Activated CD8-positive, alpha-beta memory T cell treated with anti-CD3 and anti-CD28 coated beads, Interleukin-2, amount 10 ng/mL, durations not matched to agents 7 days and 5 days (primary cell): ENCODE measurements around the gene PKD2L2. TPM values are rescaled to one million over a fixed set of nuclear protein-coding genes. Genes with fewer than 3 reads are reported as not detected.

Experiments
- ATAC-seq: fragments of 150-1000 bp; cut with Tn5 transposase; one replicate; pipeline ENCODE4 v1.10.0; 2021; ENCODE audit warnings: moderate library complexity
- CTCF ChIA-PET: fragments of 350-600 bp; sonication (Branson Sonifier 250); formaldehyde crosslinking; loops from one replicate; lab custom pipeline; 2021; ENCODE audit warnings: antibody characterized with exemption; lab: Charles Lee
- DNase-seq: peaks from one replicate; pipeline ENCODE4 v3.0.0-alpha.2; 2020
- H3K27ac Mint-ChIP-seq: one replicate; pipeline ENCODE4 v1.8.0; 2021; ENCODE audit warnings: mild to moderate bottlenecking, mixed read lengths
- H3K27me3 Mint-ChIP-seq: one replicate; pipeline ENCODE4 v1.8.0; 2021; ENCODE audit warnings: mixed read lengths
- H3K36me3 Mint-ChIP-seq: one replicate; pipeline ENCODE4 v1.8.0; 2021; ENCODE audit warnings: mild to moderate bottlenecking, mixed read lengths
- H3K4me1 Mint-ChIP-seq: one replicate; pipeline ENCODE4 v1.8.0; 2021; ENCODE audit warnings: mixed read lengths
- H3K4me3 Mint-ChIP-seq: one replicate; pipeline ENCODE4 v1.8.0; 2021; ENCODE audit warnings: mild to moderate bottlenecking, moderate library complexity, mixed read lengths
- H3K9me3 Mint-ChIP-seq: one replicate; pipeline ENCODE4 v1.8.0; 2022; ENCODE audit warnings: low read depth, mixed read lengths
- total RNA-seq, 2 experiments: library from RNA; stranded (reverse); gene quantifications; one replicate each; pipeline ENCODE4 v1.2.3, GENCODE V29; 2021

Gene PKD2L2
- total RNA-seq, 2 experiments from 2014 or later, result 0.38 TPM; not detected in 1

DNA sequence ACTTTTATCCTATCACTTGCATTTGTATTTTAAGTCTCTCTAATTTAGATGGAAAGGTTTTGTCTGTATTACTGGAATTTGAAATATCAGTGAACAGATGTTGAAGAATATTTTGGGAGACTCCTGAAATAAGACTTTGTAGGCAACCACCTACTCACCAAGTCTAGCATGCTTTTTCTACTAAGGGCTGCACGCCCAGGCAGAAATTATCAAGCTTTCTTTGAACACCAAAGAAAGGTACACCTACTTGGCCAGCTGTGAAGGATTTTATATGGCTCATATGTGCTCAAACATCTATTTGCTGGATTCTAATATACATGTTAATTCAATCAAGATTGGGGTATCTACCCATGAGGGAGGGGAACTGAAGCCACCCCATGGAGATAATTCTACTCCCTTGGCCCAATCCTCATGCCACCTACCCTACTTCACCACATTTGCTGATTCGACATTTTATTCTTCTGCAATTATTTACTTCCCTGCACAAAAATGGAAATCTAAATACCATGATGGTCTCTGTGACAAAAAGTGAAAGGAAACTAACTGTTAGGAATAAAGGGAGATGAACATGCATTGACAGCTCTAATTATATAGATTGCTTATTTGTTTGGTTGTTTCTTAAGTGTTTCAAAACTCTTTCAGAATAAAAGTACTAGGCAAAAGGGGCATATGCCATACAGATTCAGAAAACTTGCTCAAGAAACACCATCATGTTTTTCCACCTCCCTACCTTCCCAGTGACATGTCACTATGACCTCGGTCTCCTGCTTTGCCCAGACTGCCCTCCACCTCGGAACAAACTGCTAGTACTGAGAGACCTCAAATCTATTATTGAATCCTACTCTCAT, 22.5 kb upstream of the PKD2L2 start:
- H3K9me3 Mint-ChIP-seq, result no peaks in the 10 kb centered on the region
- H3K27me3 Mint-ChIP-seq, result peaks cover 3% of the 10 kb centered on the region
- peaks cover 6% of the 10 kb centered on the region for H3K4me1 Mint-ChIP-seq
- no peak overlapping the region for H3K27ac Mint-ChIP-seq
- ATAC-seq, result no peak
- CTCF ChIA-PET, result no interaction called here
- no peak for DNase-seq
- H3K4me3 Mint-ChIP-seq, result no peak overlapping the region
- no peaks in the 10 kb centered on the region for H3K36me3 Mint-ChIP-seq

DNA sequence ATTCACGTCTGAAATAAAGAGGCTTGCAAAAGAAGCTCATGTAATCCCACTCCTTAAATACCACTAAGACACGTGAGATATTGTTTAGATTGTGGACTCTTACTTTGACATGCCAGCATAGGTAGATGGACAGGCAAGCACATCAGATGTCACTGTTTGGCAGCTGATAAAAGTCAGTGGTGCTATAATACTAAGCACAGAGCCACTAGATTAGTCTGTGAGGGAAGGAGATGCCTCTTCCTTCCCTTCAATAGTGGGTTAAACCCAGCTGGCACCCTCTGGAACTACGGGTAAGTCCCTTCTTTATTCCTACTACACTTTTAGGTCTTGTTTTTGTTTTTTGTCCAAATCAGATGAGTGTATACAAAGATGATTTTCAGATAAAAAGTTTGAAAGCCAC, 21.6 kb upstream of the PKD2L2 start, which contains the start of gene MYOT:
TSS of gene MYOT (plus strand) at position 197 of the 400 bp plus-strand sequence. CDS start 2,792 bp downstream, outside the sequence.
- Mint-ChIP-seq H3K36me3 (no peaks in the 10 kb centered on the region), H3K4me1 (peaks cover 3% of the 10 kb centered on the region), H3K27me3 (no peaks in the 10 kb centered on the region), H3K4me3 (no peak within 1 kb of the TSS), H3K27ac (no peak within 1 kb of the TSS), H3K9me3 (no peaks in the 10 kb centered on the region)
- DNase-seq (no peak), ATAC-seq (no peak)
- CTCF ChIA-PET, result no interaction called here

DNA sequence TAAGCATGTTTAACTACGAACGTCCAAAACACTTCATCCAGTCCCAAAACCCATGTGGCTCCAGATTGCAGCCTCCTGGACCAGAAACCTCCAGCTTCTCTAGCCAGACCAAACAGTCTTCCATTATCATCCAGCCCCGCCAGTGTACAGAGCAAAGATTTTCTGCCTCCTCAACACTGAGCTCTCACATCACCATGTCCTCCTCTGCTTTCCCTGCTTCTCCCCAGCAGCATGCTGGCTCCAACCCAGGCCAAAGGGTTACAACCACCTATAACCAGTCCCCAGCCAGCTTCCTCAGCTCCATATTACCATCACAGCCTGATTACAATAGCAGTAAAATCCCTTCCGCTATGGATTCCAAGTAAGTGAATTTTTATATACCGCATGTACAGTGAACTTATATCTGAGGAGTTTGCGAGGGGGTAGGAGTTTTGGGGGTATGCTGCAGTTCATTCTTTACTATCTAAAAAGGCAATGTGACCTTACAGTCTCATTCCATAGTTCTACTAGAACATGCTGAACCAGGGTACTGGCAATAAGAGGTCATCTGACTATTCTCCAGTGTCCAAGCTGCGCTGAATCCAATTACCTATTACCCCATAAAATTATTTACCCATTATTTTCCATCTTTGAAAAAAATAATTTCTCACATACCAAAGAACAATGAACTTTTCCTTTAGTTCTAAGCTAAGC, 18.5 kb upstream of the PKD2L2 start:
- no peaks in the 10 kb centered on the region for H3K27me3 Mint-ChIP-seq
- CTCF ChIA-PET, result interaction anchor here (1.1 kb wide), 1 partner anchor 19 kb away, joined by 3 read pairs; the partner anchor contains the start of gene PKD2L2

DNA sequence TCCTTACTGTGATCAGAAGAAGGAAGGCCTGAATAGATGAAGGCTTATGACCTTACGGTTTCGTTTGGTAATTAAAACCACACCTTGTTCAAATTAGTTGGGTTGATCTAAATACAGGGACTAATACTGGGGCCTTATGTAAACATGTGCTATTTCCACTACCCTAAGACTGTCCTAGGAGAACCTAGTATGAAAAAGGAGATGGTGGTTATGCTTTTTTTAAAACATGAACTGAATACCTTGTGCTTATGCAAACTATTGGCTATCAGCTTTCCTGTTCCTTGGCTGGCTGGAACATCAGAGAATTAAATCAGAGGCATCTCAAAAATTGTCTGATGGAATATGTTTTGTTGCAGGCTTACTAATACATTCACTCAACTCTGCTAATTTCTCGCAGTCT, 17.7 kb upstream of the PKD2L2 start:
- Mint-ChIP-seq H3K4me1 (peaks cover 3% of the 10 kb centered on the region), H3K9me3 (no peaks in the 10 kb centered on the region), H3K27me3 (no peaks in the 10 kb centered on the region), H3K36me3 (no peaks in the 10 kb centered on the region), H3K4me3 (no peak overlapping the region), H3K27ac (no peak overlapping the region)
- ATAC-seq (no peak), DNase-seq (no peak)
- CTCF ChIA-PET, result interaction anchor here (1.0 kb wide), 1 partner anchor 129 kb away, joined by 3 read pairs; no protein-coding TSS in a partner anchor

More for the DNA sequence above, 18.5 kb upstream of the PKD2L2 start:
- ATAC-seq (no peak), DNase-seq (no peak)
- H3K36me3 Mint-ChIP-seq, result no peaks in the 10 kb centered on the region
- H3K4me1 Mint-ChIP-seq, result peaks cover 3% of the 10 kb centered on the region
- H3K27ac Mint-ChIP-seq, result no peak overlapping the region
- no peaks in the 10 kb centered on the region for H3K9me3 Mint-ChIP-seq
- H3K4me3 Mint-ChIP-seq, result no peak overlapping the region

DNA sequence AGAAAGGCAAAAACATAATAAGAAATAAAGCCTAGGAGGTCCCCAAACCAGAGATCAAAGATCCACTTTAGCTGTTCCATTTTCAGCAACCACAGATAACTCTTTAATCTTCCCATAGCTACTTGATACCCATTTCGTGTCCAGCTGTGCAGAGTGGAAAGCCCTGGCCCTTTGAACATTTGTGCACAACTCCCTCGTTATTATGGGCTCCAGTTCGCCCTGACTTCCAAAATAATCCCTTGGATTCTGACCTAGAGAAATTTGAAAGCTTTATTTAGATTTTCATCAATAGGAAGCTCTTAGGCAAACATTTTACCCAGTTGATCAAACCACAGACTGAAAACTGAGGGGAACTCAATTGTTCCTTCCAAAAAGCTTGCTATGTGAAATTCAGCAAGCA, 16.8 kb upstream of the PKD2L2 start:
- Mint-ChIP-seq H3K36me3 (no peaks in the 10 kb centered on the region), H3K4me3 (no peak overlapping the region), H3K9me3 (no peaks in the 10 kb centered on the region), H3K27ac (no peak overlapping the region), H3K4me1 (peaks cover 3% of the 10 kb centered on the region), H3K27me3 (no peaks in the 10 kb centered on the region)
- DNase-seq, result no peak
- no peak for ATAC-seq
- CTCF ChIA-PET, result interaction anchor here (0.6 to 1.2 kb wide), 4 partner anchors 94 to 578 kb away, joined by 3 read pairs; no protein-coding TSS in a partner anchor

DNA sequence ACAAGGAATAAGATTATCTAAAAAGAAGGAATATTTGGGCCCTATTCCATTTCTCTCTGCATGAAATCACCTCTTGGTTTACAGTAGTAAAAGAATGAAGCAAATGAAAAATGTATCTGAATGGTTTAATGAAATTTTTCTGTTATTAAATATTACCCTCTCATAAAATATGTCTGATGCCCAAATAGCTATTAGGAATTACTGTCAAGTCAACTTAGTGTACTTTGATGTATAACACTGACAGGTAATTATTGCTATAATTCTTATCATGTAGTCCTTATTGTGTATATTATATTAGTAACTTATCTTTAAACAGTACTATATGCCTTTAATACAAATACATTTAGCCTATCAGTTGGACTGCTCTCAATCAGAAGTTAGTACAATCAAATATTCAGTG, 13.2 kb upstream of the PKD2L2 start:
- Mint-ChIP-seq H3K4me1 (no peaks in the 10 kb centered on the region), H3K27me3 (peaks cover 4% of the 10 kb centered on the region), H3K27ac (no peak overlapping the region), H3K36me3 (no peaks in the 10 kb centered on the region), H3K4me3 (no peak overlapping the region), H3K9me3 (no peaks in the 10 kb centered on the region)
- DNase-seq, result no peak
- no peak for ATAC-seq
- CTCF ChIA-PET, result no interaction called here

DNA sequence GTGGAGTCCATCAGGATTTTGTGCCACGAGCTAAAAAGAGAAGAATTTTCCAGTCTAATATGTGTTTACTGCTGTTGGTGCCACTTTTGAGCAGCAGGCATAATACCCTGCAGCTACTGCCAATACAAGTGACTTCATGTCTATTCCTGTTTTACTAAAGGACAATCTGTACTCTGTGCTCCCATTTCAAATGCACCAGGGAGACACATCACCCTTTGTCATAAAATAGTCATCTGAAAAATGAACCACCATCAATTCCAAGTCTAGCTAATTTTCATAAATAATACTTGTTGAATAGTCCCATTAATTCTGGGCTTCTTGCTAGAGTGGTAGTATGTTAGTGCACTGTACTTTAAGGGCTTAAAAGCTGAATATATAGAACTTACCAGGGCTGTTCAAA, 8.9 kb upstream of the PKD2L2 start:
- no peaks in the 10 kb centered on the region for H3K9me3 Mint-ChIP-seq
- H3K36me3 Mint-ChIP-seq, result no peaks in the 10 kb centered on the region
- H3K27ac Mint-ChIP-seq, result no peak overlapping the region
- ATAC-seq (no peak), DNase-seq (no peak)
- H3K4me3 Mint-ChIP-seq, result no peak overlapping the region
- peaks cover 4% of the 10 kb centered on the region for H3K27me3 Mint-ChIP-seq
- no peaks in the 10 kb centered on the region for H3K4me1 Mint-ChIP-seq
- CTCF ChIA-PET, result interaction anchor here (1.4 kb wide), 1 partner anchor 9 kb away, joined by 4 read pairs; the partner anchor contains the start of gene PKD2L2

DNA sequence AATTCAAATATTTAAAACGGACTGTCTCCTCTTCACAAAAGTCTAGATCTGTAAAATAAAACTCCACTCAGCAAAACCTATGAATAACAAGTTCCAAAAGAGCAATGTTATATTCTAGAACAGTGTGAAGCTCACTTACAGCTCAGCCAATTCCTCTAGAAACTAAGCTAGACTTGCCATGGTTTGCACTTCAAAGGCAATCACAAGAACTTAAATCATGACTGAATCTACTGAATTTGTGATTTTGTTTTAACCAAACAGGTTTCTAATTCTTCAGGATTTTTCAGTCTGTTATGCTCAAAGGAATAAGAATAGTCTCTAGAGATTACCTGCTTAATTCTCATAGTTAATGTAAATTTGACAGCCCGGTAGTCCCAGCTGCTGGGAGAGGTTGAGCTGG, 1.4 kb upstream of the PKD2L2 start:
- H3K4me1 Mint-ChIP-seq, result peaks cover 23% of the 10 kb centered on the region

DNA sequence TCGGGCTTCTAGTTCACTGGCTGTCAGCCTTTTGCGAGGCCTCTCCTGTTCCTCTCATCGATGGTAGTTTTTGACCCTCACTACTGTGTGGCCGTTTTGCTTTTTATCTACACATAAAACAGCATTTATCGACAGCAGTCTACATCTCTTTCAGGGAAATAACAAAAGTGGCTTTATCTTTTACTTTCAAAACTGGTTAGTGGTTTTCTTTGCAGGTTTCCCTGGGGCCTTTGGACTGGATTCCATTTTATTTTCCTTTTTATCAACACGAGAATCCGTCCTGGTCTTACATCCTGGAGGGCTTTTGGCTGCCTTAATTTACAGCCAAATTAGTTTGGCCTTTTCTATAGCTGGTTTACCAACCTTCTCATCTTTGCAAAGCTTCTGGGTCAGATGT, 793 bp upstream of the PKD2L2 start:
- Mint-ChIP-seq H3K4me3 (peak overlapping the region; percentile 81), H3K36me3 (no peaks in the 10 kb centered on the region), H3K27me3 (peaks cover 3% of the 10 kb centered on the region), H3K27ac (peak overlapping the region; percentile 93), H3K4me1 (peaks cover 23% of the 10 kb centered on the region), H3K9me3 (no peaks in the 10 kb centered on the region)
- no peak for ATAC-seq
- CTCF ChIA-PET, result interaction anchor here (1.1 to 1.4 kb wide), 3 partner anchors 8 to 19 kb away, joined by 3 to 4 read pairs (median 3); no protein-coding TSS in a partner anchor
- no peak for DNase-seq

More for the DNA sequence above, 1.4 kb upstream of the PKD2L2 start:
- DNase-seq, result no peak
- Mint-ChIP-seq H3K36me3 (no peaks in the 10 kb centered on the region), H3K27ac (no peak overlapping the region), H3K27me3 (no peaks in the 10 kb centered on the region), H3K4me3 (no peak overlapping the region), H3K9me3 (no peaks in the 10 kb centered on the region)
- no peak for ATAC-seq
- CTCF ChIA-PET, result interaction anchor here (0.7 to 1.1 kb wide), 2 partner anchors 18 to 239 kb away, joined by 3 read pairs; no protein-coding TSS in a partner anchor

DNA sequence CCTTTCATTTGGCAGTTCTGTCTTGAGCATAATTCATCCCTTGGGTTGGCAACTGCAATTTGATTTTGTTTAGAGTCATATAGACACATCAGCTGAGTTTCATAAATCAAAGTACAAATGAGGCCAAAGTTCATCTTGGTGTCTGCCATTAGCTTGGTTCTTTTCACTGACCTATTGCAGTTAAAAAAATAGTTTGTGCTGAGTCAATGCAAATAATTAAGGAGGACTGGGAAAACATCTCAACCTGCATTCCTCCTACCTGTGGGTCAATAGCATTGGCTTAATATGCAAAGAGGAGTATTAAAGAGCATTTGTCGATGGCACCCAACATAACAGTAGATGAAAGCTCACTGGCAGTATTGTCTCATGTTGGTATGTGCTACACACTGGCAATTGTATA, 1.6 kb downstream of the PKD2L2 start:
- no peaks in the 10 kb centered on the region for H3K36me3 Mint-ChIP-seq
- no peaks in the 10 kb centered on the region for H3K9me3 Mint-ChIP-seq
- peaks cover 23% of the 10 kb centered on the region for H3K4me1 Mint-ChIP-seq
- H3K4me3 Mint-ChIP-seq, result no peak overlapping the region
- H3K27me3 Mint-ChIP-seq, result peaks cover 8% of the 10 kb centered on the region
- ATAC-seq, result no peak
- no peak overlapping the region for H3K27ac Mint-ChIP-seq
- DNase-seq, result no peak
- CTCF ChIA-PET, result interaction anchor here (0.6 to 1.6 kb wide), 4 partner anchors 17 to 139 kb away, joined by 3 to 4 read pairs (median 3); no protein-coding TSS in a partner anchor

DNA sequence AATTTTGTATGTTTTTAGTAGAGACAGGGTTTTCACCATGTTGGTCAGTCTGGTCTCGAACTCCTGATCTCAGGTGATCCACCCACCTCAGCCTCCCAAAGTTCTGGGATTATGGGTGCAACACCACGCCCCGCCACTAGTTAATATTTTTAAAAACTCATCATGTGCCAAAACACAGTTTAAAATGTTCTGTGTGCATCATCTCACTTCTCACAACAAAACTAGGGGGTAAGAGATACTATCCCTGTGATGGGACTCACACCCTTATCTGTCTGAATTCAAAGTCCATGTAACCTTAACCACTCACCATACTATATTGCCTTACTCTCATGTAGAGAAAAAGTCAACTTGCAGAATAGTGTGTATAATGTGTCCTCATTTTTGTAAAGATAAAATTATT, 2.6 kb downstream of the PKD2L2 start:
- DNase-seq (no peak), ATAC-seq (no peak)
- Mint-ChIP-seq H3K27me3 (peaks cover 8% of the 10 kb centered on the region), H3K4me1 (peaks cover 21% of the 10 kb centered on the region), H3K27ac (no peak overlapping the region), H3K4me3 (no peak overlapping the region), H3K9me3 (no peaks in the 10 kb centered on the region), H3K36me3 (no peaks in the 10 kb centered on the region)
- CTCF ChIA-PET, result interaction anchor here (1.1 kb wide), 1 partner anchor 113 kb away, joined by 3 read pairs; no protein-coding TSS in a partner anchor

DNA sequence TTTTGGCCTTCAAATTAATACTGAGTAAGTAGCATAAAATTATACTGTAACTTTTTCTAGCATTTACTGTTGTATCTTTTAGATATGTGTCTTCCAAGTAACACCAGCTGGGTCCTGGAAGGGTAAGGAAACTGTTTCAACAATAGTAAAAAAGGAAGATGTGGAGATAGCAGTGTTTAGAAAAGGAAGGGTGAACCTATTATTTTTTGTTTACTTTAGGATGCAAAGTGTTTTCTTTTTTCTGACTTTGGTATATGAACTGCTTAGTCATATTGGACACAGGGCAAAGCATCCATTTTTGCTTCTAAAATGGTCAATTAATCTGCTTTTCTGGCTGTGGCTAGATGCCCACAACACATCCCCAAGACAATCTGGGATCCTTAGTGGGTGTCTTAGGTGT, 5.3 kb downstream of the PKD2L2 start:
- peaks cover 8% of the 10 kb centered on the region for H3K27me3 Mint-ChIP-seq
- no peak for ATAC-seq
- no peaks in the 10 kb centered on the region for H3K9me3 Mint-ChIP-seq
- H3K27ac Mint-ChIP-seq, result no peak overlapping the region
- CTCF ChIA-PET, result interaction anchor here (0.7 kb wide), 1 partner anchor 31 kb away, joined by 3 read pairs; no protein-coding TSS in a partner anchor
- H3K36me3 Mint-ChIP-seq, result no peaks in the 10 kb centered on the region
- peaks cover 3% of the 10 kb centered on the region for H3K4me1 Mint-ChIP-seq
- no peak for DNase-seq
- H3K4me3 Mint-ChIP-seq, result no peak overlapping the region

DNA sequence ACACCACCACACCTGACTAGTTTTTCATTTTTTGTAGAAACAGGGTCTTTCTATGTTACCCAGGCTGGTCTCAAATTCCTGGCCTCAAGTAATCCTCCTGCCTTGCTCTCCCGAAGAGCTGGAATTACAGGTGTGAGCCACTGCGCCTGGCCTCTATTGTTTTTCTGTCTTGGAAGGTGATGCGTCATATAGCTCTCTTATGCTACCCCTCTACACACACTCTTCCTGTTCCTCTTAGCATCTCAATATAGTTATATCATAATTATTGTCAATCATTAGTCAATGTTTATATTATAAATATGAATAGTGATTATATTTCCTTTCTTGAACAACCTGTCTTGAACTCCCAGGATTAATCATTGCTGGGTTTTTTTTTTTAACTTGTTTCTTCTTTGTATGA, 7.3 kb downstream of the PKD2L2 start:
- Mint-ChIP-seq H3K27ac (no peak overlapping the region), H3K36me3 (no peaks in the 10 kb centered on the region), H3K9me3 (no peaks in the 10 kb centered on the region), H3K27me3 (peaks cover 8% of the 10 kb centered on the region), H3K4me3 (no peak overlapping the region), H3K4me1 (no peaks in the 10 kb centered on the region)
- ATAC-seq (no peak), DNase-seq (no peak)
- CTCF ChIA-PET, result no interaction called here
